ENCODE data around the gene PREPL.
"Not testable (repeated sequence)": the region's sequence is repeated elsewhere in the genome, so short reads cannot be mapped to it uniquely, and the experiment has no call there.

PREPL gene

GRCh38 chr2:44347526-44347925 is 13.8 kb downstream of the PREPL start:
- no peak for DNase-seq

- DNase-seq = peak; percentile 5 to 30 (median 29)
Measured at GRCh38 chr2:44342854-44343253, 18.4 kb downstream of the PREPL start.

GRCh38 chr2:44335806-44336538 is 25.3 kb downstream of the PREPL start:
- DNase-seq = no peak

DNA sequence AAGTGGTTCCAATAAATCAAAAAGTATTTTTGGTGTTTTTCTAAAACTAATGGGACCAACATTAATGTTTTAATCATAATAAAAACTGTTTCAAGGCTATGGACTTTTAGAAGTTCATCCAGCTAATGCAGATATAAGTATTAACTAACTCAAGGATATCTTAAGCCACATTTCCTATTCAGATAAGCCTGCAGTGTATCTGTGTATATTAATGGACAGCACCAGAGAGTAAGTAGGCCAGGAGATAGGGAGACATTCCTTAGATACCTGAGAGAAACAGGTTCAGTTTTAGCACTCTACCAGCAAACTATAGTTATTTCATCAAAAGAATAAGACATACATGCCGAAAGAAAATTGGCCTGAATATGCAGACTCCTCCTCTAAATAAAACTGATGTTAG is 27.3 kb downstream of the PREPL start:
- no peak for DNase-seq

- DNase-seq = no peak
Measured at GRCh38 chr2:44330801-44331200, 30.5 kb downstream of the PREPL start.

DNA sequence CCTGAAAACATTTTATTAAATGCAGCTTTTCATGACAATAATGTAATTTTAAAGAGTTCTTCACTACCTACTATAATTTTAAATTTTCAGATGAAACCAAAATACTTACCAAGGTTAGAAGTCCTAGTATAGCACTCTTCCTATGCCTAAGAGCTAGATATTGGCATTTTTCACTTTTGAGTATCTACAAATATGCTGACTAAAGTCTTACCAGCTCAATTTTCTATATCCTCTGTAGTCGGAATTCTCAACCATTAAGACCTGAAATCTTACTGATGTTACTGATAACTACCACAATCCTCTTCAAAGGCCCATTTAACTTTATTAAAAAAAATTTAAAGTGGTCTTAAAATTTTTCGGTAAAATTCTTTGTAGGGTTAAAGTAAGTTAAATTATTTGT is 32.0 kb downstream of the PREPL start:
- DNase-seq = no peak

- no peak for DNase-seq
Measured at GRCh38 chr2:44328750-44329149, 32.5 kb downstream of the PREPL start.

DNA sequence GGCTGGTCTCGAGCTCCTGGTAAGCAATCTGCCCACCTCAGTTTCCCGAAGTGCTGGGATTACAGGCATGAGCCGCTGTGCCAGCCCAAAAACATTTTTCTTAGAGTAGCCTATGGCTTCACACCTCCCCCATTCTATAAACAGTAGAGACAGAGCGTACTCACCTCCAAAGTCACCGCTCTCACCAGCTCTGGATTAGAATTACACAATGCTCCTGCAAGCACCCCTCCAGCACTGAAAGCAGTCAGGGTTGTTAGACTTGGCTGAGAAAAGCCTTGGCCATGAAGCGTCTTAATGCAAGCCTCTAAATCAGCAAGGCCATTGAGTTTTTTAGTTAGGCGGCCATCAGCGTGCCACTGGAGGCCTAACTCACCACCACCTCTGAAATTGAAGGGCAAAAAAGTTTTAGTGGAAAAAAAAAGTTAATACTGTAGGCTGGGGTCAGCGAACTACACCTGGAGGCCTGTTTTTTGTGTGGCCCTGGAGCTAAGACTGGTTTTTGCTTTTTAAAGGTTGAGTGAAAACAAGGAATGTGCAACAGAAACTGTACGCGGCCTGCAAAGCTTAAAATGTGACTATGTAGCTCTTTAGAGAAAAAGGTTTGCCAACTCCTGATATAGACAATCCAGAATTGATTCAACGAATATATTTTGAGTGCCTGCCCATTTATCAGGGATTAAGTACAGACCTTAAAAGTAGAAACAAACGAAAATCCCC is 34.6 kb downstream of the PREPL start:
- DNase-seq = no peak

- DNase-seq = no peak
Measured at GRCh38 chr2:44325897-44326296, 35.4 kb downstream of the PREPL start.

- DNase-seq = no peak
Measured at GRCh38 chr2:44324971-44325426, 36.3 kb downstream of the PREPL start.

DNA sequence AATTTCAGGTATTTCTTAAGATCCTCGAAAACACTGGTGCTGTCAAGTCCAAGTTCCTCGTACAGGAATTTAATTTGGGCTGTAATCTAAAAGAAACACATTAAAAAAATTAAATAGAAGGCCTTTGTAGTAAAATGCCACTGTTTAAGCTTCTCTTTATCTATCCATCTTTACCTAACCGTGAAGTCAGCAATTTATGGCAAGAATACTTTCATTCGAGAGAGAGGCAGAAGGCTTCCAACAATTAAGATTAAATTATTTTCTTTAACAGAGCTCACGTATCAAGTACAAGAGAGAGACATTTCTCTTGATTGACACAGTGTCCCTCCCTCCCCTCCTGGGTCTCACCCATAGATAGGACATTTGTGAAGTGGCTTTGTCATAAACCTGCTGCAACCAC is 39.9 kb downstream of the PREPL start:
- no peak for DNase-seq

GRCh38 chr2:44320832-44321231 is 40.5 kb downstream of the PREPL start:
- no peak for DNase-seq

- no peak for DNase-seq
Measured at GRCh38 chr2:44315945-44316344, 45.3 kb downstream of the PREPL start.

- peak; percentile 5 to 75 (median 57) for DNase-seq
Measured at GRCh38 chr2:44314362-44314761, 46.9 kb downstream of the PREPL start.

DNA sequence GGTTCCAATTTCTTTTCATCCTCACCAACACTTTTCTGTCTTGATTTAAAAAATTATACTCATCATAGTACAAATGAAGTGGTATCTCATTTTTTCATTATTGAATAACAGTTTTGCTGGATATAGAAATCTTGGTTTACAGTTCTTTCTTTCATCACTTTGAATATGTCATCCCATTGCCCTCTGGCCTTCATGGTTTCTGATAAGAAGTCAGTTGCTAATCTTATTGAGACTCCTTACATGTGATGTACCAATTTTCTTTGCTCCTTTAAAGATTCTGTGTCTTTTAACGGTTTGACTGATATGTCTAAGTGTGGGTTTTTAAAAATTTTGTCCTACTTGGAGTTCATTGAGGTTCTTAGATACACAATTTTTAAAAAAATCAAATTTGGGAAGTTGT is 51.0 kb downstream of the PREPL start:
- no peak for DNase-seq

- no peak for DNase-seq
Measured at GRCh38 chr2:44305882-44306281, 55.4 kb downstream of the PREPL start.

GRCh38 chr2:44304258-44304657 is 57.0 kb downstream of the PREPL start:
- DNase-seq = no peak

DNA sequence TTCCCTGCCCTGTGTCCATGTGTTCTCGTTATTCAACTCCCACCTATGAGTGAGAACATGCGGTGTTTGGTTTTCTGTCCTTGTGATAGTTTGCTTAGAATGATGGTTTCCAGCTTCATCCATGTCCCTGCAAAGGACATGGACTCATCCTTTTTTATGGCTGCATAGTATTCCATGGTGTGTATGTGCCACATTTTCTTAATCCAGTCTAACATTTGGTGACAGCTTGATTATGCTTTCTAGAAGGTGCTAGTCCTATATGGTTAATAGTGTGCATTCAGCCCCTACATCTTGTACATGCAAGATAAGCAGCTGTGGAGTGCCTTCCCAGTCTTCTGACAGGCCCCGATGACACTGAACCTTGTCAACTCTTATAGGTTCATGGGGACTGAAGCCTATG is 57.5 kb downstream of the PREPL start:
- not testable (repeated sequence) for DNase-seq

DNA sequence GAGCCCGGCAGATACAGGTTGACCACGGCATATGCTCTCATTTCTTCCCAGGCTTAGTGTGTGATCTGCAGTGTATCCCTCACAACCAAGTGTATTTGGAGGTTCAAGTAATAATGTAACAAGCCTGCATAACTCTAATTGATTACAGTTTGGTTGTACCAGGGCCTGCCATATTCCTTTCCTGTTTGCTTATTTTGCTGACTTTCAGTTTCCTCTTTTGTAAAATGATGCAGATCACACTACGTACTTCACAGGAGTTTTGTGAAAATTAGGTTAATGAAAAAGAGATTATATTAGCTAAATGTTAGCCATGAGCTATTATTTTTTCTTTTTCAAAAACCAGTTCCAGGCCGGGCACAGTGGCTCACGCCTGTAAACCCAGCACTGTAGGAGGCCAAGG is 60.2 kb downstream of the PREPL start:
- DNase-seq = no peak

- no peak for DNase-seq
Measured at GRCh38 chr2:44299635-44300034, 61.7 kb downstream of the PREPL start.

GRCh38 chr2:44297431-44297830 is 63.9 kb downstream of the PREPL start:
- DNase-seq = no peak

GRCh38 chr2:44296653-44297052 is 64.6 kb downstream of the PREPL start:
- no peak for DNase-seq

GRCh38 chr2:44295633-44296359 is 65.5 kb downstream of the PREPL start:
- DNase-seq = no peak

DNA sequence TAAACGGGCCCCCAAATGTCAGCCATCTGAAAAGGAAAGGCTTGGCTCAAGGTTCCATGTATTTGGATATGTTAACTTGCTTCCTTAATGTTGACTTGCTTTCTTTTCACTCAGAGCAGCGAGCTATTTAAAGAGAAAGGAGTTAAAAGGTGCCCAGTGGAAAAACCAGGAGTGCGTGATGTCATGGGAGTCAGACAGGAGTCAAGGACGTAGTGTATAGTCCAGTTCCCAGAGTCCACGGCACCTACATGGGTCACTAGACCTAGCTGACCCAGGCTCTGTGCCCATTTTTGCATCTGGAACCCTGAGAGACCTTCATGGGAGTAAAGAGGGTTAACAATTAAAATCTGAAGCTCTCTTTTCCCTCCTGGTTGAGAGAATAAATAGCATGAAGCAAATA is 66.2 kb downstream of the PREPL start:
- DNase-seq = no peak

Measured in suppressor macrophage treated with lipopolysaccharide for 1 hour (primary cell).